B cell (primary cell): ENCODE measurements around the gene C10orf105. TPM values are rescaled to one million over a fixed set of nuclear protein-coding genes. Genes with fewer than 3 reads are reported as not detected.
A peak's percentile ranks its signal among the peaks of the same experiment; 100 is the strongest.

Experiments
- ATAC-seq: fragments of 200-7000 bp; cut with Tn5 transposase; one replicate; pipeline ENCODE4 v1.10.0; 2021; ENCODE audit warnings: low read depth, mild to moderate bottlenecking, moderate number of reproducible peaks, moderate library complexity
- CTCF ChIA-PET: fragments of 350-600 bp; sonication (Branson Sonifier 250); formaldehyde crosslinking; loops from one replicate; lab custom pipeline; 2021; ENCODE audit warnings: antibody characterized with exemption, inconsistent platforms; lab: Charles Lee
- POLR2A ChIA-PET: fragments of 350-600 bp; sonication (Branson Sonifier 250); formaldehyde crosslinking; loops from one replicate; lab custom pipeline; 2021; ENCODE audit warnings: antibody characterized with exemption; lab: Charles Lee
- DNase-seq: peaks from one replicate; pipeline ENCODE4 v3.0.0; 2013
- H2AFZ ChIP-seq: 2 replicates; pipeline ENCODE4 v1.6.1; 2012; ENCODE audit warnings: mild to moderate bottlenecking, low read depth, low read length; ENCODE audit not compliant: insufficient read depth, poor library complexity, severe bottlenecking
- H3K27ac ChIP-seq, 2 donors: 1 replicate in 1 of 2; 2 replicates in 1 of 2; pipeline ENCODE4 v1.5.1; 2012 to 2013; ENCODE audit warnings: low read length in 2 of 2, mild to moderate bottlenecking in 2 of 2, moderate library complexity in 1 of 2
- H3K27me3 ChIP-seq, 4 experiments: fragments of 200-600 bp in 1 of 4; sonication (generic) in 1 of 4; replicated peaks in 1 of 4; 1 replicate in 2 of 4; 2 replicates in 2 of 4; pipeline versions ENCODE4 v1.6.1 to v1.7.0; 2013 to 2016; ENCODE audit warnings: low read length in 3 of 4, mild to moderate bottlenecking in 2 of 4, mixed read lengths in 1 of 4, moderate library complexity in 1 of 4; ENCODE audit not compliant: insufficient read depth in 4 of 4, control insufficient read depth in 3 of 4; ENCODE audit errors: control extremely low read depth in 1 of 4
- H3K36me3 ChIP-seq, 2 experiments: replicated peaks in 1 of 2; 1 replicate in 1 of 2; 2 replicates in 1 of 2; pipeline versions ENCODE4 v1.6.1 to v1.7.1; 2013; ENCODE audit warnings: low read length in 1 of 2; ENCODE audit not compliant: insufficient read depth in 2 of 2, control insufficient read depth in 1 of 2; ENCODE audit errors: control extremely low read depth in 1 of 2, extremely low read depth in 1 of 2
- H3K4me1 ChIP-seq, 2 donors: fragments of 200-600 bp in 1 of 2; sonication (generic) in 1 of 2; 1 replicate in 1 of 2; 2 replicates in 1 of 2; pipeline versions ENCODE4 v1.5.1 to v1.6.1; 2013 to 2017; ENCODE audit warnings: low read length in 2 of 2; ENCODE audit not compliant: control insufficient read depth in 2 of 2, insufficient read depth in 2 of 2
- H3K4me2 ChIP-seq: replicated peaks from 2 replicates; pipeline ENCODE3; 2012; ENCODE audit warnings: mild to moderate bottlenecking, low read depth, low read length; ENCODE audit not compliant: poor library complexity, severe bottlenecking
- H3K4me3 ChIP-seq, 5 experiments: fragments of 200-600 bp in 1 of 5; sonication (generic) in 1 of 5; 1 replicate in 3 of 5; 2 replicates in 2 of 5; pipeline versions ENCODE4 v1.5.1 to v1.7.0; 2011 to 2016; ENCODE audit warnings: low read length in 4 of 5, mild to moderate bottlenecking in 4 of 5, low read depth in 2 of 5, control low read depth in 1 of 5, moderate library complexity in 1 of 5; ENCODE audit not compliant: insufficient read depth in 1 of 5; ENCODE audit errors: control extremely low read depth in 1 of 5, extremely low read depth in 1 of 5
- H3K79me2 ChIP-seq: fragments of 200-600 bp; sonication (generic); one replicate; pipeline ENCODE4 v1.6.0; 2016; ENCODE audit warnings: low read length; ENCODE audit not compliant: control insufficient read depth, insufficient read depth
- H3K9ac ChIP-seq: fragments of 200-600 bp; sonication (generic); 2 replicates; pipeline ENCODE4 v1.6.1; 2017; ENCODE audit warnings: mild to moderate bottlenecking, low read length, moderate library complexity
- H3K9me3 ChIP-seq, 3 donors: one replicate each; pipeline versions ENCODE4 v1.6.1 to v1.7.1; 2013; ENCODE audit warnings: low read length in 2 of 3; ENCODE audit not compliant: control insufficient read depth in 2 of 3, insufficient read depth in 1 of 3; ENCODE audit errors: control extremely low read depth in 1 of 3
- H4K20me1 ChIP-seq: 2 replicates; pipeline ENCODE4 v1.6.0; 2012; ENCODE audit warnings: mild to moderate bottlenecking, low read length; ENCODE audit not compliant: insufficient read depth, control insufficient read depth, poor library complexity, severe bottlenecking
- H3K27ac Mint-ChIP-seq: one replicate; pipeline ENCODE4 v1.8.0; 2021; ENCODE audit warnings: mixed read lengths
- H3K27me3 Mint-ChIP-seq: one replicate; pipeline ENCODE4 v1.8.0; 2021; ENCODE audit warnings: mixed read lengths
- H3K4me1 Mint-ChIP-seq: one replicate; pipeline ENCODE4 v1.8.0; 2021; ENCODE audit warnings: mixed read lengths
- H3K4me3 Mint-ChIP-seq: one replicate; pipeline ENCODE4 v1.8.0; 2021; ENCODE audit warnings: mixed read lengths
- H3K9me3 Mint-ChIP-seq: one replicate; pipeline ENCODE4 v1.8.0; 2022; ENCODE audit warnings: mixed read lengths; ENCODE audit not compliant: insufficient read depth
- CTCF ChIP-seq: fragments of 200-600 bp; IDR thresholded peaks from one replicate; pipeline ENCODE4 v1.8.0; 2022; ENCODE audit warnings: antibody characterized with exemption, mild to moderate bottlenecking
- EZH2 ChIP-seq: IDR thresholded peaks from 2 replicates; pipeline ENCODE4 v1.6.1; 2012; ENCODE audit warnings: borderline replicate concordance, low read depth, mild to moderate bottlenecking, moderate library complexity, low read length; ENCODE audit not compliant: insufficient read depth, poor library complexity, severe bottlenecking
- WGBS: methylation state at CpG from one replicate; pipeline ENCODE4 v1.1.5; 2013; ENCODE audit warnings: missing lambda C conversion rate; ENCODE audit not compliant: insufficient coverage; 5-methylcytosine and 5-hydroxymethylcytosine counted together
- intact Hi-C: fragments of 100-400 bp; cut with micrococcal nuclease; formaldehyde crosslinking; loops from one replicate; pipeline ENCODE4 v1.10.0; 2022
- polyA plus RNA-seq: library from polyadenylated mRNA; depleted of rRNA; stranded (reverse); fragments of >200 nt; gene quantifications from 2 replicates; pipeline ENCODE4 v1.2.3, GENCODE V29; 2012
- total RNA-seq, 2 donors: library from RNA; stranded (reverse); fragments of 120-200 nt in 1 of 2; gene quantifications; 1 replicate in 1 of 2; 2 replicates in 1 of 2; pipeline versions ENCODE4 v1.2.3 to v1.2.4, GENCODE V29; 2013 to 2022

C10orf105 gene
- total and polyA plus RNA-seq, 2 donors (not counting 1 experiment from before 2014, with no cell fraction given): 0.03 TPM; not detected in 1

DNA sequence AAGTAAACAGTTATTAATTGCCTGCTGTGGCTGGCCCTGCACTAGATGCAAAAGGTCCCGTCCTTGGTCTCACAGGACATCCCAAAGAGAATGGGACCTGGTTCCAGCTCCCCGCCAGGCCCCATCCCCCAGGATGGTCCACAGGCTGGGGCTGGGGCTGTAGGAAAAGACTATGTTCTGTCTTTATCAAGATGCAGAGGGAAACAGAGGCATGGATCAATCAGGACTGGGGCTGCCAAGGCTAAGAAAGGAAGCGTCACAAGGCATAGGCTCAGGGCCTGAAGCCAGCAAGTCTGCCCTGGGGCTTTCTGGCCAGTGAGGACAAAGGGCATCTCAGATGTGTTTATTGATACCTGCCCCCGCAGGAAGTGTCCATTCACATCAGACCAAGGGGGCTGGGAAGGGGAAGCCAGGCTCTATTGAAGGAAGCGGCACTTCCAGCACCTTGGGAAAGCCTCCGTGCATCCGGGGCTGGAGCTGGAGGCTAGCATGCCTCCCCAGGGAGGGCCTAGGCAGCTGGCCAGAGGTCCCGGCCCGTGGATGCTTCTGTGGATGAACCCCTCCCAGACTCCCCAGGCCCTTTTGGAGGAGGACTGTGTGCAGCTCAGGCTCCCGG is 48.0 kb upstream of the C10orf105 start:
- DNase-seq: no peak
- Mint-ChIP-seq H3K4me3 (peak overlapping the region; percentile 84), H3K4me1 (peaks cover 88% of the 10 kb centered on the region), H3K27me3 (no peaks in the 10 kb centered on the region), H3K9me3 (no peaks in the 10 kb centered on the region), H3K27ac (peak overlapping the region; percentile 99)
- Histone ChIP-seq H3K27me3 (no peaks in the 10 kb centered on the region), H3K4me2 (peak overlapping the region; percentile 83), H4K20me1 (no peaks in the 10 kb centered on the region), H3K9ac (peak overlapping the region; percentile 8), H3K27ac (peak overlapping the region; percentile 88 to 95), H3K79me2 (peaks cover 75% of the 10 kb centered on the region), H3K36me3 (peaks cover 0 to 30% of the 10 kb centered on the region in 2 experiments), H3K4me3 (peak overlapping the region in 1 of 5 experiments; percentile 42), H3K4me1 (peaks cover 61 to 93% of the 10 kb centered on the region in 2 donors), H3K9me3 (no peaks in the 10 kb centered on the region), H2AFZ (no peak overlapping the region)
- 78% methylated on average over 9 of the region's 10 CpGs for WGBS
- TF ChIP-seq EZH2 (no peak), CTCF (no peak)
- ChIA-PET CTCF (interaction anchor here (0.6 to 3.9 kb wide), 12 partner anchors 9 to 281 kb away, joined by 3 to 33 read pairs (median 4); no protein-coding TSS in a partner anchor), POLR2A (interaction anchor here (1.0 to 3.3 kb wide), 8 partner anchors 10 to 69 kb away, joined by 3 to 15 read pairs (median 5); no protein-coding TSS in a partner anchor)
- ATAC-seq: no peak
- intact Hi-C loops: loop anchor here (2.0 to 5.0 kb wide), 2 partner anchors 121 to 1620 kb away; partner anchors contain the start of gene TYSND1
